Measurements from ENCODE around the gene ITPR2. TPM values are rescaled to one million over a fixed set of nuclear protein-coding genes. Genes with fewer than 3 reads are reported as not detected.

The ITPR2 gene
- total RNA-seq, 1 experiment from 2014 or later: 26.0 TPM

GRCh38 chr12:26746121-26746714, 86.8 kb downstream of the ITPR2 start:
- no peaks in the 10 kb centered on the region for H3K79me2 ChIP-seq (ENCODE audit: low read depth)
- H3K4me3 ChIP-seq: no peak overlapping the region
- TF ChIP-seq CTCF (conservative IDR thresholded peaks at IDR 0.05) (no peak), EZH2 (IDR thresholded peaks at IDR 0.05; ENCODE audit: low read depth) (no peak)
- no peak overlapping the region for H3K27ac ChIP-seq
- H3K4me1 ChIP-seq (replicated peaks; ENCODE audit: insufficient read depth): 0 out of 2 replicates have a peak, but pooled peaks cover 8% of the 10 kb centered on the region
- no TSS peak for BruUV-seq (replicated peaks)
- H3K4me2 ChIP-seq: no peak overlapping the region
- no peaks in the 10 kb centered on the region for H3K27me3 ChIP-seq (ENCODE audit: insufficient read depth, low read depth)
- ChIA-PET POLR2A (ENCODE audit: unreplicated experiment) (interaction anchor here (0.7 kb wide), 1 partner anchor 11 kb away, joined by 3 read pairs; no protein-coding TSS in a partner anchor), CTCF (no interaction called here)
- no peaks in the 10 kb centered on the region for H3F3A ChIP-seq (ENCODE audit: insufficient read depth, low read depth)
- intact Hi-C loops (cut with micrococcal nuclease; ENCODE audit: unreplicated experiment): no loop called here
- no peak overlapping the region for H2AFZ ChIP-seq
- no peaks in the 10 kb centered on the region for H4K20me1 ChIP-seq (ENCODE audit: insufficient read depth)
- no peaks in the 10 kb centered on the region for H3K9me2 ChIP-seq (ENCODE audit: insufficient read depth)
- H3K9me3 ChIP-seq (ENCODE audit: insufficient read depth, low read depth): no peaks in the 10 kb centered on the region
- no peaks in the 10 kb centered on the region for H3K36me3 ChIP-seq (ENCODE audit: low read depth)
- DNase-seq: no peak

GRCh38 chr12:26744697-26745440, 88.1 kb downstream of the ITPR2 start:
- H3F3A ChIP-seq (ENCODE audit: insufficient read depth, low read depth): no peaks in the 10 kb centered on the region
- no TSS peak for BruUV-seq (replicated peaks)
- ChIA-PET POLR2A (ENCODE audit: unreplicated experiment) (interaction anchor here (0.6 kb wide), 1 partner anchor 9 kb away, joined by 4 read pairs; no protein-coding TSS in a partner anchor), CTCF (no interaction called here)
- intact Hi-C loops (cut with micrococcal nuclease; ENCODE audit: unreplicated experiment): loop anchor here (2.0 kb wide), 1 partner anchor 88 kb away; the partner anchor contains the start of gene ITPR2
- DNase-seq: no peak
- no peaks in the 10 kb centered on the region for H3K9me2 ChIP-seq (ENCODE audit: insufficient read depth)
- H3K4me1 ChIP-seq (replicated peaks; ENCODE audit: insufficient read depth): 0 out of 2 replicates have a peak, but pooled peaks cover 8% of the 10 kb centered on the region
- H3K4me2 ChIP-seq: no peak overlapping the region
- no peaks in the 10 kb centered on the region for H4K20me1 ChIP-seq (ENCODE audit: insufficient read depth)
- no peaks in the 10 kb centered on the region for H3K27me3 ChIP-seq (ENCODE audit: insufficient read depth, low read depth)
- H2AFZ ChIP-seq: no peak overlapping the region
- no peak overlapping the region for H3K27ac ChIP-seq
- H3K79me2 ChIP-seq (ENCODE audit: low read depth): no peaks in the 10 kb centered on the region
- no peak overlapping the region for H3K4me3 ChIP-seq
- H3K36me3 ChIP-seq (ENCODE audit: low read depth): no peaks in the 10 kb centered on the region
- TF ChIP-seq CTCF (conservative IDR thresholded peaks at IDR 0.05) (no peak), EZH2 (IDR thresholded peaks at IDR 0.05; ENCODE audit: low read depth) (no peak)
- no peaks in the 10 kb centered on the region for H3K9me3 ChIP-seq (ENCODE audit: insufficient read depth, low read depth)

- Histone ChIP-seq H3K4me3 (no peak overlapping the region), H3F3A (ENCODE audit: insufficient read depth, low read depth) (no peaks in the 10 kb centered on the region), H2AFZ (no peak overlapping the region), H3K4me2 (no peak overlapping the region), H3K27me3 (ENCODE audit: insufficient read depth, low read depth) (no peaks in the 10 kb centered on the region), H3K9me2 (ENCODE audit: insufficient read depth) (no peaks in the 10 kb centered on the region), H3K9me3 (ENCODE audit: insufficient read depth, low read depth) (no peaks in the 10 kb centered on the region; the same call in 1 of the 2 replicates), H3K27ac (no peak overlapping the region), H3K36me3 (ENCODE audit: low read depth) (no peaks in the 10 kb centered on the region), H3K79me2 (ENCODE audit: low read depth) (no peaks in the 10 kb centered on the region), H3K4me1 (replicated peaks; ENCODE audit: insufficient read depth) (0 out of 2 replicates have a peak, but pooled peaks cover 4% of the 10 kb centered on the region), H4K20me1 (ENCODE audit: insufficient read depth) (no peaks in the 10 kb centered on the region)
- CTCF ChIA-PET: no interaction called here
- POLR2A ChIA-PET (ENCODE audit: unreplicated experiment): no interaction called here
- BruUV-seq (replicated peaks): no TSS peak
- no peak for TF ChIP-seq CTCF (conservative IDR thresholded peaks at IDR 0.05)
- TF ChIP-seq EZH2 (IDR thresholded peaks at IDR 0.05; ENCODE audit: low read depth): no peak
- DNase-seq: no peak
- intact Hi-C loops (cut with micrococcal nuclease; ENCODE audit: unreplicated experiment): loop anchor here (2.0 kb wide), 1 partner anchor 89 kb away; the partner anchor contains the start of gene ITPR2
Observed at GRCh38 chr12:26744042-26744626, 88.9 kb downstream of the ITPR2 start.

Measured in PC-9 (cell line).